ENCODE data around the gene WAPL. TPM values are rescaled to one million over a fixed set of nuclear protein-coding genes. Genes with fewer than 3 reads are reported as not detected.
A peak's percentile ranks its signal among the peaks of the same experiment; 100 is the strongest.
"Not testable (repeated sequence)": the region's sequence is repeated elsewhere in the genome, so short reads cannot be mapped to it uniquely, and the experiment has no call there.

Gene WAPL
- total RNA-seq, 1 donor from 2014 or later: 43.2 TPM

DNA sequence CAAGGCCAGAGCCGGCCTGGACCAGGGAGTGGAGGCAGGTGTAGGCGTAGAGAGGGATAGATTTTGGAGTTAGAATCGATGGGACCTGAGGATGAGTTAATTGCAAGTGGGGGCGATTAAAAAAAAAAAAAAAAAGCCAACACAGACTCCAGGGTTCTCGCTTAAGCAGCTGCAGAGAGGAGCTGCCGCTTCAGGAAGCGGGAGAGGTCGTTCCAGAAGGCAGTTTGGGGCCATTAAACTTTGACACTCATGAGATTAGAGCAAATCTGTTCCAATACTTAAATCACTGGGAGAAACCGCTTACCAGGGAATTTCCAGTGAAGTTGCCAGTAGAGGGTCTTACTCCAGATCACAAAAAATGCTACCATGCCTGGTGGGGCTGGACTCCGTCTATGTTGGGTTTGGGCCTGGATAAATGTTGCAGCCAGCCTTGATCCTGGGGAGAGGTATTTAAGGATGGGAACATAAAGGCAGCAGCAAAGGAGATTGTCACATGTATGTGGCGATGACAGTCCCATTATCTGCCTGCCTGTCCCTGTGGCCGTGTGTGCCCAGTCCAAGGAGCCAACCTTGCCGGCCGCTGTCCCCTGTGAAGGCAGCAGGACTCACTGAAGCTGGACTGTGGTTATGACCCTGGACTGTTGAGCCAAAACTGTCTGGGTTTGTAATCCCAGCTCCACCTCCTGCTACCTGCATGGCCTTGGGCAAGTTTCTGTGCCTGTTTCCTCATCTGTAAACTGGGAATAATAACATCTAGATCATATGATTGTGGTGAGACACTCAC, 131.1 kb downstream of the WAPL start:
- DNase-seq (ENCODE audit: low read depth): no peak
- Mint-ChIP-seq H3K27me3 (ENCODE audit: low read depth, unreplicated experiment) (peaks cover 42% of the 10 kb centered on the region), H3K4me3 (ENCODE audit: unreplicated experiment) (no peak overlapping the region), H3K27ac (ENCODE audit: unreplicated experiment) (no peak overlapping the region), H3K36me3 (ENCODE audit: low read depth, unreplicated experiment) (no peaks in the 10 kb centered on the region), H3K4me1 (ENCODE audit: low read depth, unreplicated experiment) (no peaks in the 10 kb centered on the region), H3K9me3 (ENCODE audit: unreplicated experiment) (peaks cover 3% of the 10 kb centered on the region)
- no peak overlapping the region for H3K9ac ChIP-seq (ENCODE audit: low read length)
- no peaks in the 10 kb centered on the region for H3K79me2 ChIP-seq (ENCODE audit: insufficient read depth, low read length)
- H3K4me2 ChIP-seq (ENCODE audit: low read length): no peak overlapping the region
- H4K20me1 ChIP-seq (ENCODE audit: insufficient read depth, low read length): no peaks in the 10 kb centered on the region
- H2AFZ ChIP-seq (ENCODE audit: low read depth, low read length): no peak overlapping the region
- peaks cover 16% of the 10 kb centered on the region for H3K27me3 ChIP-seq (ENCODE audit: insufficient read depth, low read length)
- H3K4me1 ChIP-seq (ENCODE audit: insufficient read depth, low read length): peaks cover 4% of the 10 kb centered on the region
- TF ChIP-seq EZH2 (IDR thresholded peaks at IDR 0.05; ENCODE audit: insufficient read depth, low read length) (no peak), CTCF (IDR thresholded peaks at IDR 0.05; ENCODE audit: insufficient read depth, low read depth, low read length) (no peak)
- no peaks in the 10 kb centered on the region for H3K36me3 ChIP-seq (ENCODE audit: insufficient read depth, low read length)
- no peak overlapping the region for H3K27ac ChIP-seq (ENCODE audit: low read depth, low read length)
- FAIRE-seq: no peak
- H3K9me3 ChIP-seq (ENCODE audit: insufficient read depth, low read depth, low read length): no peaks in the 10 kb centered on the region
- H3K4me3 ChIP-seq (ENCODE audit: insufficient read depth, low read depth, low read length): no peak overlapping the region

- H3K4me1 Mint-ChIP-seq (ENCODE audit: low read depth, unreplicated experiment): no peaks in the 10 kb centered on the region
- H4K20me1 ChIP-seq (ENCODE audit: insufficient read depth, low read length): no peaks in the 10 kb centered on the region
- DNase-seq (ENCODE audit: low read depth) (no peak), FAIRE-seq (no peak)
- H3K79me2 ChIP-seq (ENCODE audit: insufficient read depth, low read length): no peaks in the 10 kb centered on the region
- H3K36me3 Mint-ChIP-seq (ENCODE audit: low read depth, unreplicated experiment): no peaks in the 10 kb centered on the region
- no peak overlapping the region for H3K27ac ChIP-seq (ENCODE audit: low read depth, low read length)
- TF ChIP-seq CTCF (IDR thresholded peaks at IDR 0.05; ENCODE audit: insufficient read depth, low read depth, low read length) (no peak), EZH2 (IDR thresholded peaks at IDR 0.05; ENCODE audit: insufficient read depth, low read length) (no peak)
- H3K9me3 ChIP-seq (ENCODE audit: insufficient read depth, low read depth, low read length): no peaks in the 10 kb centered on the region
- H3K27me3 Mint-ChIP-seq (ENCODE audit: low read depth, unreplicated experiment): peaks cover 42% of the 10 kb centered on the region
- H3K9me3 Mint-ChIP-seq (ENCODE audit: unreplicated experiment): peaks cover 3% of the 10 kb centered on the region
- H3K27me3 ChIP-seq (ENCODE audit: insufficient read depth, low read length): peaks cover 16% of the 10 kb centered on the region
- no peaks in the 10 kb centered on the region for H3K36me3 ChIP-seq (ENCODE audit: insufficient read depth, low read length)
- H3K4me2 ChIP-seq (ENCODE audit: low read length): peak overlapping the region; percentile 83
- peak overlapping the region; percentile 41 for H3K4me3 ChIP-seq (ENCODE audit: insufficient read depth, low read depth, low read length)
- peaks cover 4% of the 10 kb centered on the region for H3K4me1 ChIP-seq (ENCODE audit: insufficient read depth, low read length)
- H2AFZ ChIP-seq (ENCODE audit: low read depth, low read length): peak overlapping the region; percentile 75
- no peak overlapping the region for H3K9ac ChIP-seq (ENCODE audit: low read length)
- peak overlapping the region; percentile 59 for H3K27ac Mint-ChIP-seq (ENCODE audit: unreplicated experiment)
- peak overlapping the region; percentile 75 for H3K4me3 Mint-ChIP-seq (ENCODE audit: unreplicated experiment)
These were observed 132.0 kb downstream of the WAPL start for GRCh38 chr10:86389441-86390193.

DNA sequence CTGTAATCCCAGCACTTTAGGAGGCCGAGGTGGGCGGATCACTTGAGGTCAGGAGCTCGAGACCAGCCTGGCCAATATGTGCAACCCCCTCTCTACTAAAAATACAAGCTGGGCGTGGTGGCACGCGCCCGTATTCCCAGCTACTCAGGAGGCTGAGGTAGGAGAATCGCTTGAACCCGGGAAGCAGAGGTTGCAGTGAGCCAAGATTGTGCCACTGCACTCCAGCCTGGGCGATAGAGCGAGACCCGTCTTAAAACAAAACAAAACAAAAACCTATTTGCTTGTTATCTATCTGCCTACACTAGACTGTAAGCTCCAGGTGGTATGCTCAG, 132.5 kb downstream of the WAPL start:
- not testable (repeated sequence) for DNase-seq (ENCODE audit: low read depth); H3K36me3 ChIP-seq (ENCODE audit: insufficient read depth, low read length); H3K9me3 Mint-ChIP-seq (ENCODE audit: unreplicated experiment); FAIRE-seq; H3K36me3 Mint-ChIP-seq (ENCODE audit: low read depth, unreplicated experiment); H3K9ac ChIP-seq (ENCODE audit: low read length); H3K4me1 Mint-ChIP-seq (ENCODE audit: low read depth, unreplicated experiment); H4K20me1 ChIP-seq (ENCODE audit: insufficient read depth, low read length); H3K9me3 ChIP-seq (ENCODE audit: insufficient read depth, low read depth, low read length); H3K79me2 ChIP-seq (ENCODE audit: insufficient read depth, low read length); H3K4me1 ChIP-seq (ENCODE audit: insufficient read depth, low read length); H3K27ac ChIP-seq (ENCODE audit: low read depth, low read length)
- Histone ChIP-seq H3K4me2 (ENCODE audit: low read length) (peak overlapping the region; percentile 83), H3K27me3 (ENCODE audit: insufficient read depth, low read length) (peaks cover 12% of the 10 kb centered on the region), H3K4me3 (ENCODE audit: insufficient read depth, low read depth, low read length) (peak overlapping the region; percentile 41), H2AFZ (ENCODE audit: low read depth, low read length) (peak overlapping the region; percentile 75)
- peak overlapping the region; percentile 59 for H3K27ac Mint-ChIP-seq (ENCODE audit: unreplicated experiment)
- H3K4me3 Mint-ChIP-seq (ENCODE audit: unreplicated experiment): peak overlapping the region; percentile 75
- H3K27me3 Mint-ChIP-seq (ENCODE audit: low read depth, unreplicated experiment): peaks cover 42% of the 10 kb centered on the region
